Mesendoderm (in vitro differentiated cells): ENCODE results near the gene MORN1.

Experiments used
- DNase-seq: peaks from one replicate; pipeline ENCODE4 v3.0.0; 2013
- H2AK5ac ChIP-seq: 2 replicates; pipeline ENCODE4 v1.6.1; 2013; ENCODE audit warnings: low read length, inconsistent platforms
- H2BK120ac ChIP-seq: 2 replicates; pipeline ENCODE4 v1.6.1; 2013; ENCODE audit warnings: low read depth, mild to moderate bottlenecking, low read length, moderate library complexity, mixed read lengths
- H2BK15ac ChIP-seq: replicated peaks from 2 replicates; pipeline ENCODE4 v1.6.1; 2013; ENCODE audit warnings: low read depth, mild to moderate bottlenecking, moderate library complexity
- H2BK5ac ChIP-seq: 2 replicates; pipeline ENCODE4 v1.6.1; 2013; ENCODE audit warnings: low read length, inconsistent platforms
- H3K18ac ChIP-seq: 2 replicates; pipeline ENCODE4 v1.6.1; 2013; ENCODE audit warnings: mild to moderate bottlenecking, low read length, mixed read lengths
- H3K23ac ChIP-seq: one replicate; pipeline ENCODE4 v1.6.1; 2013; ENCODE audit warnings: low read length
- H3K27ac ChIP-seq: 2 replicates; pipeline ENCODE4 v1.5.1; 2013; ENCODE audit warnings: low read depth, mild to moderate bottlenecking, inconsistent platforms, low read length, moderate library complexity
- H3K27me3 ChIP-seq: 2 replicates; pipeline ENCODE4 v1.6.1; 2013; ENCODE audit warnings: low read length, control low read depth, mild to moderate bottlenecking, inconsistent platforms; ENCODE audit not compliant: insufficient read depth, poor library complexity
- H3K36me3 ChIP-seq: 2 replicates; pipeline ENCODE4 v1.6.1; 2013; ENCODE audit warnings: low read length, inconsistent platforms; ENCODE audit not compliant: control insufficient read depth, insufficient read depth
- H3K4ac ChIP-seq: one replicate; pipeline ENCODE4 v1.6.1; 2013; ENCODE audit warnings: low read depth, mild to moderate bottlenecking, low read length, moderate library complexity
- H3K4me1 ChIP-seq: 2 replicates; pipeline ENCODE4 v1.6.1; 2013; ENCODE audit warnings: low read depth, low read length, inconsistent platforms; ENCODE audit not compliant: control insufficient read depth
- H3K4me2 ChIP-seq: 2 replicates; pipeline ENCODE4 v1.6.1; 2013; ENCODE audit warnings: low read length
- H3K4me3 ChIP-seq: 2 replicates; pipeline ENCODE4 v1.5.1; 2013; ENCODE audit warnings: mild to moderate bottlenecking, low read length
- H3K56ac ChIP-seq: one replicate; pipeline ENCODE4 v1.6.1; 2013; ENCODE audit warnings: low read length
- H3K79me1 ChIP-seq: 2 replicates; pipeline ENCODE4 v1.6.1; 2013; ENCODE audit warnings: low read length, inconsistent platforms
- H3K79me2 ChIP-seq: 2 replicates; pipeline ENCODE4 v1.6.1; 2013; ENCODE audit warnings: mild to moderate bottlenecking, low read length; ENCODE audit not compliant: control insufficient read depth, insufficient read depth
- H3K9ac ChIP-seq: 2 replicates; pipeline ENCODE4 v1.6.1; 2013; ENCODE audit warnings: low read length, inconsistent platforms
- H4K5ac ChIP-seq: one replicate; pipeline ENCODE4 v1.6.1; 2013; ENCODE audit warnings: low read length
- H4K8ac ChIP-seq: one replicate; pipeline ENCODE4 v1.6.1; 2013; ENCODE audit warnings: low read depth, mild to moderate bottlenecking, control low read depth, low read length, moderate library complexity
- WGBS: extraction: QIAGEN DNeasy Blood & Tissue Kit; methylation state at CpG from one replicate; pipeline ENCODE4 v1.1.7; 2013; ENCODE audit warnings: low lambda C conversion rate, missing lambda C conversion rate; ENCODE audit not compliant: insufficient coverage; ENCODE audit errors: extremely low coverage; 5-methylcytosine and 5-hydroxymethylcytosine counted together

Gene MORN1

DNA sequence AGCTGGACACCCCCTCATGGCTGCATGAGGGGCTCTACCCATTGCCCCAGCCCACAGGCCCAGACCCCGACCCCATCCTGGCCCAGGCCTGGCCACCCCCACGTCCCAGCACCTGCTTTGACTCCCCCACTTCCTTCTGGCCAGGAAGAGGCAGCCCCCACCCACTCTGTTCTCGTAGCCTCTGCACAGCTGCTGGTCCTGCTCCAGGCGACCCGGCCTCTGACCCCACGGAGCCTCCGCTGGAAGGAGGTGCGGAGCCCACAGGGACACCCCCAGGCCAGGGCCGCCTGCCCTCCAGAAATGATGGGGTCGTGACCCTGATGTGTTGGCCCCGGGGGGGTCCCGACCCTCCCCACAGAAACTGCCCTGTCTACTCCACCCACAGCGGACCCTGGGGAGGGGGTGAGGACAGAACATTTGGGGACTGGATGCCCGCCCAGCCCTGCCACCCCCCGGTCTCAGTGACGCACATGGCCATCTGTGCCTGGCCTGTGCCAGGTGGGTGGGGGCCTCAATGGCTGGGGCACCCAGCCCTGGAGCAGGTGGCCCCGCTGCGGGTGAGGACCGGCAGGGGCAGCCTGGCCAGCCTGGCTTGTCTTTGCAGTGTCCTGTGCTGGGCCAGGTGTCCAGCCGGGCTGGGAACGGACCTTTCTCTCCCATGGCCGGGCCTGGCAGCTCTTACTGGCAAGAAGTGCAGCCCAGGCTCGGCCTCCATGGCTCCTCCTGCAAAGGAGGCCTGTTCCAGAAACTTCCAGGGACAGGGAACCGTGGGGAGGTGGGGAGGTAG lies 78.6 kb downstream of the MORN1 start:
- Histone ChIP-seq H3K27ac (no peak overlapping the region), H2BK120ac (no peak overlapping the region), H2AK5ac (no peak overlapping the region), H3K23ac (no peak overlapping the region), H2BK5ac (no peak overlapping the region), H3K4me1 (peaks cover 3% of the 10 kb centered on the region), H4K8ac (no peak overlapping the region), H3K9ac (no peak overlapping the region), H3K56ac (no peak overlapping the region), H3K79me1 (no peaks in the 10 kb centered on the region), H3K4me3 (no peak overlapping the region), H3K18ac (no peak overlapping the region), H3K79me2 (no peaks in the 10 kb centered on the region), H3K36me3 (peaks cover 2% of the 10 kb centered on the region), H4K5ac (no peak overlapping the region), H3K27me3 (no peaks in the 10 kb centered on the region), H3K4ac (no peak overlapping the region), H2BK15ac (no peak overlapping the region), H3K4me2 (no peak overlapping the region)
- WGBS, result no CpG with 5 or more reads among the region's 24 CpGs
- DNase-seq, result no peak

DNA sequence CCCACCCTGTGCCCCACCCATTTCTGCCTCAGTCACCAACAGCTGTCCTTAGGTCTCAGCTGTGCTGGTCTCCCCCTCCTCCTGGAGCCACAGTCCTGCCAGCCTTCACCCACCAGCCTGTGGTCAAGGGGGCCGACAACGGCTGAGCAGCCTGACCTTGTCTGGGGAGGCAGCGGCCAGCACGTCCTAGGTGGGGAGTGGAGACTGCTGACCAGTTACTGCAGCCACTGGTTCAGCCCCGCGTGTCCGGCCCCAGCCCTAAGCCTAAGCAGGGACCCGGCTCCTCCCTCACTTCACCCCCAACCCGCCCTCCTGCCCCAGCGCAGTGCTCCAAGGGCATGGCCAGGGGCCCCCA lies 79.2 kb downstream of the MORN1 start:
- H2BK120ac ChIP-seq, result no peak overlapping the region
- H3K79me2 ChIP-seq, result no peaks in the 10 kb centered on the region
- peaks cover 3% of the 10 kb centered on the region for H3K4me1 ChIP-seq
- H2BK15ac ChIP-seq, result no peak overlapping the region
- H3K27me3 ChIP-seq, result no peaks in the 10 kb centered on the region
- H3K56ac ChIP-seq, result peak overlapping the region; percentile 22
- H4K8ac ChIP-seq, result no peak overlapping the region
- no peak overlapping the region for H2AK5ac ChIP-seq
- H2BK5ac ChIP-seq, result no peak overlapping the region
- H3K36me3 ChIP-seq, result peaks cover 7% of the 10 kb centered on the region
- H4K5ac ChIP-seq, result no peak overlapping the region
- H3K27ac ChIP-seq, result no peak overlapping the region
- H3K23ac ChIP-seq, result no peak overlapping the region
- no peak for DNase-seq
- no peak overlapping the region for H3K4me2 ChIP-seq
- H3K4me3 ChIP-seq, result no peak overlapping the region
- H3K9ac ChIP-seq, result no peak overlapping the region
- H3K79me1 ChIP-seq, result no peaks in the 10 kb centered on the region
- WGBS, result no CpG with 5 or more reads among the region's 10 CpGs
- no peak overlapping the region for H3K18ac ChIP-seq
- H3K4ac ChIP-seq, result no peak overlapping the region

DNA sequence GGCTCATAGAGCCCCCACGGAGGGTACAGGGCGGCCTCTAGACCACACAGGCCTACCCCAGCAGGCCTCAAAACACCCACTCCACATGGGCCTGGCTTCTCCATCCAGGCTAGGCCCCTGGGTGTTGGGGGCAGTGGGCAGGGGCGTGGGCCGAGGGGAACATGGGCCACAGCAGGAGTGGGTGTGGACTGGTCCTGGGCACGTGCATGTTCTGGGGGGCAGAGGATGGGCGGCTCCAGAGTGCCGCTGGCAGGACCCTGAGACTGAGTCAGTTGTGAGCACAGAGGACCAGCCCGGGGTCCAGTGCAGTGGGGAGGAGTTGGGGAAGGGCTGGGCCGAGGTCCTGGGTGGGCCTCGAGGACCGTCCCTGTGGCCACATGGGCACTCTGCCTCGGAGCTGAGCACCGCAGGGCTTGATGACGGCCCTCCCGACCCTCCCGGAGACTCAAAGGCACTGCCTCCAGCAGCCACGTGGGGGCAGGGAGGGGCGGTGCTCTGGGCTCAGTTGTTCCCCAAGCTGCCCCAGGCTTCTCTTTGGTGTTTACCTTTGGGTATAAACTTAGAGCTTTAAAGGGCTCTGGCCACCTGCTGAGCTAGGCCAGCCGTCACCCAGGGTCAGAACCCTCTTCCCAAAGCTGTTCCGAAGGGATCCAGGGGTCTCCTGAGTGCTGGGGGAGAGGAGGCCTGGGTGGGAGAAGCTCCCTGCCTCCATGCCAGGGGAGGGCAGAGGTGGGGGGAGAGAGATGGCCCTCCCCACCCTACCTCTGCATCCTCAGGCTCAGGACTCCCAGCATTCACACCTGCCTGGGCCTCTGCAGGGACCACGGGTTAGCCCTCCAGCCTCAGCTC lies 79.9 kb downstream of the MORN1 start:
- no peak overlapping the region for H4K5ac ChIP-seq
- no peak overlapping the region for H3K4me3 ChIP-seq
- H3K4me2 ChIP-seq, result no peak overlapping the region
- no peak overlapping the region for H2AK5ac ChIP-seq
- no peaks in the 10 kb centered on the region for H3K79me2 ChIP-seq
- H3K56ac ChIP-seq, result peak overlapping the region; percentile 52
- H3K4ac ChIP-seq, result no peak overlapping the region
- no peak overlapping the region for H3K27ac ChIP-seq
- H3K4me1 ChIP-seq, result peaks cover 3% of the 10 kb centered on the region
- H3K36me3 ChIP-seq, result peaks cover 8% of the 10 kb centered on the region
- DNase-seq, result peak; percentile 88
- H2BK120ac ChIP-seq, result no peak overlapping the region
- no peaks in the 10 kb centered on the region for H3K79me1 ChIP-seq
- no peaks in the 10 kb centered on the region for H3K27me3 ChIP-seq
- no peak overlapping the region for H2BK15ac ChIP-seq
- no CpG with 5 or more reads among the region's 21 CpGs for WGBS
- no peak overlapping the region for H2BK5ac ChIP-seq
- no peak overlapping the region for H3K23ac ChIP-seq
- no peak overlapping the region for H4K8ac ChIP-seq
- peak overlapping the region; percentile 53 for H3K9ac ChIP-seq
- H3K18ac ChIP-seq, result no peak overlapping the region

DNA sequence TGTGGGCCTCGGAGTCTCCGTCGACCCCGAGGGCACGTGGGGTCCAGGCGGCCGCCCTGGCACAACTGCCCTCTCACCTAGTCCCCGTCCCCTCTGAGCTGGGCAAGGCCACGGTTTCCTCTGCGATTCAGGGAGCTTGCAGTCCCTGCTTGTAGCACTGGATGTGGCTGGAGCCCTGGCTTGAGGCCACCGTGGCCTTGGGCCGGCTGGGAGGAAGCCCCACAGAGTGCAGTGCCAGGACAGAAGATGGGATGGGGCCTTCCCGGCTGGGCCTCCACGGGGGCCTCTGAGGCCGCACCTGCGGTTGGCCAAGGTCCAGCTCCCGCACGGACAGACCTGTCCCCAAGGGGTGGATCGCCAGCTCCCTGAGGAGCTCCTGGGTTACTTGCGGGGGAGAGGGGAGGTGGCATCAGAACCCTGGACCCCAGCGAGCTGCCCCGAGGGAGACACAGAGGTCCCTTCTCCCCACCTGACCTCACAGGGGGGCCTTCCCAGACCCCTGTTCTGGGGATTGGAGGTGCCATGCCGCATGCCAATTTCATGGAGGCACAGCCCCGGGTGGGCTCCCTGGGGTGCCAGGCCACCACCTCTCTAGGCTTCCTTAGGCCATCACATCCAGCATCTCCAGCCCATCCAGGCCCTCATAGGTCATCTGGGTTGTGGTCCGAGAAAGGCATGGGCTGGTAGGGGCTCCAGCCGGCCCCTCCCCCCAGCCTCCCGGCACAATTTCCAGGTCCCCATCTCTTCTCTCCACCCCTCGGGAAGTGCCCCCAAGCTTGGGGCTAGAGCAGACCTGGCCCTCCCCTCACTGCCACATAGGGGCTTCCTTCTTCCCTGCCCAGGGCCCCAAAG lies 80.8 kb downstream of the MORN1 start:
- Histone ChIP-seq H3K4me3 (no peak overlapping the region), H2BK120ac (no peak overlapping the region), H3K27me3 (no peaks in the 10 kb centered on the region), H3K9ac (no peak overlapping the region), H3K36me3 (peaks cover 8% of the 10 kb centered on the region), H3K79me1 (no peaks in the 10 kb centered on the region), H4K5ac (no peak overlapping the region), H4K8ac (no peak overlapping the region), H3K4ac (no peak overlapping the region), H3K23ac (no peak overlapping the region), H2AK5ac (no peak overlapping the region), H2BK15ac (no peak overlapping the region), H3K56ac (peak overlapping the region; percentile 35), H2BK5ac (no peak overlapping the region), H3K4me2 (no peak overlapping the region), H3K79me2 (no peaks in the 10 kb centered on the region), H3K4me1 (peaks cover 3% of the 10 kb centered on the region), H3K18ac (no peak overlapping the region), H3K27ac (no peak overlapping the region)
- WGBS, result no CpG with 5 or more reads among the region's 28 CpGs
- DNase-seq, result no peak

DNA sequence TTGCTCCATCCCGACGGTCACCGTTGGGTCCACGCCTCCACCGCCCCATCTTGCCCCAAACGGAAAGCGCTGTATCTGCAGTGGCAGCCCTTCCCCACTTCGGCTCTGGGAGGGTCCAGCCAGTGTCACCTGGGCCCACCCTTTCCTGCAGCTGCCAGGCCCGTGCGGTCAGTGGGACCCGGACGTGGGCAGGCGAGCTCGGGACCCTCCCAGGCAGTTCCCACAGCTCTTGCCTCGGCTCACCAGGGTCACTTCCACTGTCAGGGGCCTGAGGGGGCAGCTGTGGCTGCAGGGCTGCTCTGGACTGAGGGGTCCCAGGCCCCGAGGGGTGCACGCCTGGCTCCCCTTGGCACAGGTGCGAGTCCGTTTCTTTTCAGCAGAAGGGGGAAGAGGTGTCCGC lies 82.5 kb downstream of the MORN1 start:
- Histone ChIP-seq H3K4me2 (no peak overlapping the region), H3K79me2 (no peaks in the 10 kb centered on the region), H3K27me3 (no peaks in the 10 kb centered on the region), H3K4me3 (no peak overlapping the region), H4K5ac (no peak overlapping the region), H2BK15ac (no peak overlapping the region), H3K23ac (no peak overlapping the region), H2BK120ac (no peak overlapping the region), H3K18ac (no peak overlapping the region), H3K56ac (no peak overlapping the region), H3K4ac (no peak overlapping the region), H3K9ac (no peak overlapping the region), H3K4me1 (peaks cover 3% of the 10 kb centered on the region), H3K27ac (no peak overlapping the region), H2AK5ac (no peak overlapping the region), H3K36me3 (peaks cover 11% of the 10 kb centered on the region), H3K79me1 (peaks cover 2% of the 10 kb centered on the region), H2BK5ac (no peak overlapping the region), H4K8ac (no peak overlapping the region)
- no CpG with 5 or more reads among the region's 20 CpGs for WGBS
- DNase-seq, result no peak
